SKM-1 (cell line): Measurements from ENCODE around the gene CPLANE2.
A peak's percentile ranks its signal among the peaks of the same experiment; 100 is the strongest.
"Not testable (repeated sequence)": the region's sequence is repeated elsewhere in the genome, so short reads cannot be mapped to it uniquely, and the experiment has no call there.

Source experiments
- DNase-seq: peaks from one replicate; lab custom pipeline; 2025; ENCODE audit not compliant: unreplicated experiment; lab: John Stamatoyannopoulos, UW

The CPLANE2 gene

GRCh38 chr1:16249596-16250241 lies 12.7 kb upstream of the CPLANE2 start:
- no peak for DNase-seq

- DNase-seq, result no peak
Measured at GRCh38 chr1:16248603-16249516, 11.9 kb upstream of the CPLANE2 start.

- DNase-seq, result no peak
Measured at GRCh38 chr1:16248007-16248436, 11.0 kb upstream of the CPLANE2 start.

GRCh38 chr1:16247441-16247840 lies 10.5 kb upstream of the CPLANE2 start:
- DNase-seq, result no peak

GRCh38 chr1:16246961-16247360 lies 10.0 kb upstream of the CPLANE2 start:
- no peak for DNase-seq

GRCh38 chr1:16246239-16246638 lies 9.3 kb upstream of the CPLANE2 start:
- not testable (repeated sequence) for DNase-seq

GRCh38 chr1:16245476-16246196 lies 8.7 kb upstream of the CPLANE2 start:
- DNase-seq, result no peak

GRCh38 chr1:16244650-16245285 lies 7.8 kb upstream of the CPLANE2 start:
- no peak for DNase-seq

- DNase-seq, result peak; percentile 51
Measured at GRCh38 chr1:16243936-16244649, 7.1 kb upstream of the CPLANE2 start.

- no peak for DNase-seq
Measured at GRCh38 chr1:16243215-16243610, 6.2 kb upstream of the CPLANE2 start.

GRCh38 chr1:16242556-16243214 lies 5.7 kb upstream of the CPLANE2 start:
- no peak for DNase-seq

- no peak for DNase-seq
Measured at GRCh38 chr1:16241221-16241708, 4.3 kb upstream of the CPLANE2 start.

GRCh38 chr1:16239972-16240491 lies 3.0 kb upstream of the CPLANE2 start:
- DNase-seq, result no peak

- no peak for DNase-seq
Measured at GRCh38 chr1:16237343-16237830, 404 bp upstream of the CPLANE2 start.

- DNase-seq, result no peak
Measured at GRCh38 chr1:16235944-16236510, 956 bp downstream of the CPLANE2 start.

GRCh38 chr1:16235347-16235746 lies 1.6 kb downstream of the CPLANE2 start:
- no peak for DNase-seq

- no peak for DNase-seq
Measured at GRCh38 chr1:16233431-16233830, 3.6 kb downstream of the CPLANE2 start.

GRCh38 chr1:16232316-16232710 lies 4.7 kb downstream of the CPLANE2 start:
- no peak for DNase-seq
